Measurements from ENCODE around the gene RSPRY1. TPM values are rescaled to one million over a fixed set of nuclear protein-coding genes. Genes with fewer than 3 reads are reported as not detected.

The RSPRY1 gene
- total RNA-seq, 1 donor from 2014 or later = 76.8 TPM

- H3K36me3 Mint-ChIP-seq (ENCODE audit: low read depth, unreplicated experiment) = peaks cover 24% of the 10 kb centered on the region
- Histone ChIP-seq H3K27ac (ENCODE audit: low read depth, low read length) (no peak overlapping the region), H3K4me3 (ENCODE audit: insufficient read depth, low read depth, low read length) (no peak overlapping the region), H2AFZ (ENCODE audit: low read depth, low read length) (no peak overlapping the region), H4K20me1 (ENCODE audit: insufficient read depth, low read length) (no peaks in the 10 kb centered on the region), H3K4me1 (ENCODE audit: insufficient read depth, low read length) (no peaks in the 10 kb centered on the region), H3K27me3 (ENCODE audit: insufficient read depth, low read length) (no peaks in the 10 kb centered on the region), H3K4me2 (ENCODE audit: low read length) (no peak overlapping the region), H3K79me2 (ENCODE audit: insufficient read depth, low read length) (no peaks in the 10 kb centered on the region), H3K9ac (ENCODE audit: low read length) (no peak overlapping the region), H3K9me3 (ENCODE audit: insufficient read depth, low read depth, low read length) (no peaks in the 10 kb centered on the region), H3K36me3 (ENCODE audit: insufficient read depth, low read length) (peaks cover 36% of the 10 kb centered on the region)
- FAIRE-seq = no peak
- no peak overlapping the region for H3K27ac Mint-ChIP-seq (ENCODE audit: unreplicated experiment)
- no peaks in the 10 kb centered on the region for H3K9me3 Mint-ChIP-seq (ENCODE audit: unreplicated experiment)
- TF ChIP-seq CTCF (IDR thresholded peaks at IDR 0.05; ENCODE audit: insufficient read depth, low read depth, low read length) = no peak
- no peak for TF ChIP-seq EZH2 (IDR thresholded peaks at IDR 0.05; ENCODE audit: insufficient read depth, low read length)
- H3K27me3 Mint-ChIP-seq (ENCODE audit: low read depth, unreplicated experiment) = no peaks in the 10 kb centered on the region
- DNase-seq (ENCODE audit: low read depth) = no peak
- no peak overlapping the region for H3K4me3 Mint-ChIP-seq (ENCODE audit: unreplicated experiment)
- H3K4me1 Mint-ChIP-seq (ENCODE audit: low read depth, unreplicated experiment) = no peaks in the 10 kb centered on the region
Observed at GRCh38 chr16:57253466-57253865, 67.3 kb downstream of the RSPRY1 start.

- H3K4me2 ChIP-seq (ENCODE audit: low read length) = no peak overlapping the region
- H3K4me1 Mint-ChIP-seq (ENCODE audit: low read depth, unreplicated experiment) = peaks cover 8% of the 10 kb centered on the region
- no peaks in the 10 kb centered on the region for H3K79me2 ChIP-seq (ENCODE audit: insufficient read depth, low read length)
- H3K27ac Mint-ChIP-seq (ENCODE audit: unreplicated experiment) = no peak overlapping the region
- H3K27ac ChIP-seq (ENCODE audit: low read depth, low read length) = no peak overlapping the region
- no peak for FAIRE-seq
- no peaks in the 10 kb centered on the region for H3K27me3 Mint-ChIP-seq (ENCODE audit: low read depth, unreplicated experiment)
- no peaks in the 10 kb centered on the region for H3K27me3 ChIP-seq (ENCODE audit: insufficient read depth, low read length)
- H3K36me3 ChIP-seq (ENCODE audit: insufficient read depth, low read length) = peaks cover 17% of the 10 kb centered on the region
- no peak overlapping the region for H3K4me3 ChIP-seq (ENCODE audit: insufficient read depth, low read depth, low read length)
- peaks cover 9% of the 10 kb centered on the region for H3K4me1 ChIP-seq (ENCODE audit: insufficient read depth, low read length)
- H2AFZ ChIP-seq (ENCODE audit: low read depth, low read length) = no peak overlapping the region
- no peak overlapping the region for H3K9ac ChIP-seq (ENCODE audit: low read length)
- H3K9me3 ChIP-seq (ENCODE audit: insufficient read depth, low read depth, low read length) = no peaks in the 10 kb centered on the region
- DNase-seq (ENCODE audit: low read depth) = no peak
- peaks cover 16% of the 10 kb centered on the region for H3K36me3 Mint-ChIP-seq (ENCODE audit: low read depth, unreplicated experiment)
- H4K20me1 ChIP-seq (ENCODE audit: insufficient read depth, low read length) = no peaks in the 10 kb centered on the region
- TF ChIP-seq EZH2 (IDR thresholded peaks at IDR 0.05; ENCODE audit: insufficient read depth, low read length) (no peak), CTCF (IDR thresholded peaks at IDR 0.05; ENCODE audit: insufficient read depth, low read depth, low read length) (no peak)
- H3K9me3 Mint-ChIP-seq (ENCODE audit: unreplicated experiment) = no peaks in the 10 kb centered on the region
- H3K4me3 Mint-ChIP-seq (ENCODE audit: unreplicated experiment) = no peak overlapping the region
Observed at GRCh38 chr16:57255686-57256415, 69.7 kb downstream of the RSPRY1 start.
